G401.6 (cell line): ENCODE measurements around the gene GLI3.

Source experiments
- FAIRE-seq: peaks from 2 replicates; lab custom pipeline; 2012; peaks lifted over from hg19 to GRCh38; lab: Jason Lieb, UNC

The GLI3 gene

GRCh38 chr7:42033480-42033879, 203.5 kb downstream of the GLI3 start:
- no peak for FAIRE-seq

DNA sequence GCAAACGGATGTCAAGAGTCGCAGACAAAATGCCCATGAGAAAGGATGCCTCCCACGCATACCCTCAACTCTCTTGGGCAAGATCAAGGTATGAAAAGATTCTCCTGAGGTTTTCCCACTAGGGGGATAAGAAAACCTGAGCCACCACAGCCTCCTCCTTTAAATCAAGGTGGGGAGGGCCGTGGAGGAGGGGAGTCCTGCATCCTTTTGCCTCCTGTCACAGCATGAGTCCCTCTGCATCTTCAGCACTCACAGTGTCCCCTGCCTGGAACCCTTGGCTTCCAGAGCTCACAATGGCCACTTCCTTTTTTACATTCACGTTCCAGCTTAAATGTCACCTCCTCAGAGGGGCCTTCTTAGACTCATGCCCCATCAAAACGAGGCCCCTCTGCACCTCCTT, 207.6 kb downstream of the GLI3 start:
- FAIRE-seq = no peak

GRCh38 chr7:42027521-42027920, 209.5 kb downstream of the GLI3 start:
- no peak for FAIRE-seq

GRCh38 chr7:42026622-42027197, 210.3 kb downstream of the GLI3 start:
- no peak for FAIRE-seq

GRCh38 chr7:42025635-42026375, 211.2 kb downstream of the GLI3 start:
- FAIRE-seq = no peak

- no peak for FAIRE-seq
Observed at GRCh38 chr7:42024537-42024936, 212.5 kb downstream of the GLI3 start.

DNA sequence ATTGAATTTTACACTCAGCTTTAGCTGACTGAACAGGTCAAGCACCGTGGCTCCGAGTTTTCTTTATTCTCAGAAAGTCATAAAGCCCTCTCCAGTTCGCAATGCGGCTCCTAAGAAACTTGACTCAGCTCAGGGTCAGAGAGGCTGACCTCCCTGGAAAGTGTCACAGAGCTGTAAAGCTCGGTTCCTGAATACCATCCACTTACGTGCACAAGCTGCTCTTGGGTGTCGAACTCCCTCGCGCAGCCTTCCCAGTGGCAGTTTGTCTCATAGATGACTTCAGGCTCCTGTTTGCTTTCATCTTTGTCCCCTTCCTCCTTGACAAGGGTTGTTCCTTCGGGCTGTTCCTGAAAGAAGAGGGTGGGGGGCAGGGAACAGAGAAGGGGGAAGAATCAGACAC, 213.7 kb downstream of the GLI3 start:
- no peak for FAIRE-seq

GRCh38 chr7:42022791-42023190, 214.2 kb downstream of the GLI3 start:
- FAIRE-seq = no peak

- FAIRE-seq = no peak
Observed at GRCh38 chr7:42022056-42022455, 215.0 kb downstream of the GLI3 start.

GRCh38 chr7:42021631-42022030, 215.4 kb downstream of the GLI3 start:
- no peak for FAIRE-seq

- FAIRE-seq = no peak
Observed at GRCh38 chr7:42020061-42020460, 216.9 kb downstream of the GLI3 start.

GRCh38 chr7:42017349-42017986, 219.5 kb downstream of the GLI3 start:
- FAIRE-seq = no peak

GRCh38 chr7:42016517-42016916, 220.5 kb downstream of the GLI3 start:
- FAIRE-seq = no peak

GRCh38 chr7:42014625-42015618, 222.1 kb downstream of the GLI3 start:
- FAIRE-seq = no peak

- no peak for FAIRE-seq
Observed at GRCh38 chr7:42012786-42013360, 224.1 kb downstream of the GLI3 start.

- no peak for FAIRE-seq
Observed at GRCh38 chr7:42012313-42012712, 224.7 kb downstream of the GLI3 start.

DNA sequence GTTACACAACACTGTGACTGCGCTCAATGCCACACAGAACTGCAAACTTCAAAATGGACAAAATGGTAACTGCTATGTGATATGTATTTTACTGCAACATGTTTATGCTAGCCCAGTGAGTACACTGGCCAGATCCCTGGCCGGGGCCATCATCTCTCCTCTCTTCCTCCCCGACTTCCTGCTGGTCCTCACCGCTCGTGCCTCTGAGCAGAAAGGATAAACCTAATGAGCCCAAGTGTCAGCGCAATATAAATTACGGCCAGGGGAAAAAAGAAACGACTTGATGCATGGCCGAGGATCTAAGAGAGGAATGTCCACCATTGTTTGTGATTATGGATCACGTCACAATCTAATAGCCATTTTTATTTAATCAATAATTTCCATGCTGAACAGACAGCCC, 225.2 kb downstream of the GLI3 start:
- FAIRE-seq = no peak

DNA sequence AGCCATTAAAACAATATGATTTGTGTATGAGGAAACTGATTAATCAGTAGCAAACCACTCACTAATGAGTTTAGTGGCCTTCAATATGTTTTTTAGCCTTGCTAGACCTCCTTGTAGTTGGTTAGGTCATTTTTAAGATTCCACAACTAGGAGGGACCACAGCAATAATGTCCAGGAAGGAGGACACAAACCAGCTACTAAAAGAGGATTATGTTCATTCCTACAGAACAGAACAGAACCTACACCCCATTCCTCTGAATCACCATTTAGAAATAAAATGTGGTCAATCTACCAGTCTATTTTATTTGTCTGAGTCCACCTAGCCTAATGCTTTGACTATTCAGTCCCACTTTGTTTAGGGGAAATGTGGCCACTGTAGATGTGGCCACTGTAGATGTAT, 226.3 kb downstream of the GLI3 start:
- no peak for FAIRE-seq

DNA sequence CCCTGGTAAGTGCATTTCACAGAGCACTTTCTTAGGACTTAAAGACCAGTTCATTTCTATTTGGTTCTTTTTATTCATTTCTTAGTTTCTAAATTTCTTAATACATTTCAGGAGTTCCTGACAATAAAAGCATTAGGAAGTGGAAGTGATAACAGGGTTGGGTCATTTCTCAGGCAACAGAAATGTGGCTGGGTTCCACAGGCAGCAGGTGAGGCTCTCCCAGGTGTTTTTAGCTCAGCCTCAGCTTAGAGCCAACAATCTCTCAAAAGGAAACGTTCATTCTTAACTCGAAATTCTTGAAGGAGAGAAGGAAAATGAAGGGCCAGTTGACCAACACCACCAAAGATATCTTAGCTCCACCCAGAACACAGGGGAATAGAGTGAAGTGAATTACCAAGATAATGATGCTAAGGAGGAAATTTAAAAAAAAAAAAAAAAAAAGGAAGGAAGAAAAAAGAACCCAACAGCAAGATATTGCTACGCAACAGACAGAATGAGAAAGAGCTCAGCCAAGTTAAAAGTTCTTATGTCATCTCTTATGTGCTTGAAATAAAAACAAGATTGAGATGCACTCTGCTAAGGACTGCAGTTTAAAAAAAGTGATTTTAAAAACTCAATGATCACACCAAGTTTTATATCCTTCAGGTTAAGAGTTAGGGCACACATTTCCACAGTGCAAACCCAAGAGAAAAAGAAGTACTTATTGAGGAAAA, 230.1 kb downstream of the GLI3 start:
- FAIRE-seq = no peak

- FAIRE-seq = no peak
Observed at GRCh38 chr7:42002654-42003053, 234.4 kb downstream of the GLI3 start.

DNA sequence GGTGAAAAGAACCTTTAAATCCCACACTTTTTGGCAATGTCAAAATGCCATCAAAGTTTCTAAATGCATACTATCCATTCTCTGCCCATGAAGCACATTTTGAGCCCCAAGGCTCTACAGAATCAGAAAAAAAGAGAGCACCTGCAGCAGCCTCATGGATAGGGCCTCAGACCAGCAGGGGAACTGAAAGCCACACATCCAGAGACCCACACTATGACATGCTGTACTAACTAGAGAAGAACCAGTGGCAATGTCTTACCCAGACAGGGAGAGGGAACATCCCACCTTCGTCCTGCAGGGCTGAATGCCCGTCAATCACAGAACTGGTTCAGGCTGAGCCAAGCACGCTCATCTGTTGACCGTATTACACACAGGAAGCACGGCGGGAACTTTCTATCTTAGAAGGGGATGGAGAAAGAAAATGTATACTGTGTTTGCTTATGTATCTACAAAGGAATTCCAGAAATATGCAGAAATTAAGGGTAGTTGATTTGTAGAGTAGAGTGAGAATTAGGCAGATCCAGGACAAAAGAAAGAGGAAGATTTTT, 237.2 kb downstream of the GLI3 start:
- no peak for FAIRE-seq
